GM12872 (cell line): Measurements from ENCODE around the gene SIGLEC10.

Experiments used
- TF ChIP-seq, protein P1 (sequence below): IDR thresholded peaks from 3 replicates; pipeline ENCODE4 v1.5.1; 2011; ENCODE audit warnings: low read depth, mild to moderate bottlenecking, low read length, moderate library complexity; ENCODE audit not compliant: insufficient read depth

Gene SIGLEC10

DNA sequence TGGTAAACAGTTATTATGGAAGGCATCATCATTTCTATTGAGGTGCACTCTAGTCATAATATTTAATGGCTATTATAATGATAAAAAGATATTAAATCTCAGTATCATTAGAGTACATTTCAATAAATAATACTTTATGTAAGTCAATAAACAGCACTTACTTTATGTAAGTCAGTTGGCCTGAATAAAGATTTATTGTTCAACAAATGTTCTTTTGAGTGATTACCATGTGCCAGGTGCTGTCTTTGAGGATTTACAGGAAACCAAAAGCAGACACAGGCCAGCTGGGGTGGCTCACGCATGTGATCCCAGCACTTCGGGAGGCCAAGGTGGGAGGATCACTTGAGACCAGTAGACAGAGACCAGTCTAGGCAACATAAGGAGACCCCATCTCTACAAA lies 40.0 kb downstream of the SIGLEC10 start:
- TF ChIP-seq, protein P1, sequence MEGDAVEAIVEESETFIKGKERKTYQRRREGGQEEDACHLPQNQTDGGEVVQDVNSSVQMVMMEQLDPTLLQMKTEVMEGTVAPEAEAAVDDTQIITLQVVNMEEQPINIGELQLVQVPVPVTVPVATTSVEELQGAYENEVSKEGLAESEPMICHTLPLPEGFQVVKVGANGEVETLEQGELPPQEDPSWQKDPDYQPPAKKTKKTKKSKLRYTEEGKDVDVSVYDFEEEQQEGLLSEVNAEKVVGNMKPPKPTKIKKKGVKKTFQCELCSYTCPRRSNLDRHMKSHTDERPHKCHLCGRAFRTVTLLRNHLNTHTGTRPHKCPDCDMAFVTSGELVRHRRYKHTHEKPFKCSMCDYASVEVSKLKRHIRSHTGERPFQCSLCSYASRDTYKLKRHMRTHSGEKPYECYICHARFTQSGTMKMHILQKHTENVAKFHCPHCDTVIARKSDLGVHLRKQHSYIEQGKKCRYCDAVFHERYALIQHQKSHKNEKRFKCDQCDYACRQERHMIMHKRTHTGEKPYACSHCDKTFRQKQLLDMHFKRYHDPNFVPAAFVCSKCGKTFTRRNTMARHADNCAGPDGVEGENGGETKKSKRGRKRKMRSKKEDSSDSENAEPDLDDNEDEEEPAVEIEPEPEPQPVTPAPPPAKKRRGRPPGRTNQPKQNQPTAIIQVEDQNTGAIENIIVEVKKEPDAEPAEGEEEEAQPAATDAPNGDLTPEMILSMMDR: no peak

DNA sequence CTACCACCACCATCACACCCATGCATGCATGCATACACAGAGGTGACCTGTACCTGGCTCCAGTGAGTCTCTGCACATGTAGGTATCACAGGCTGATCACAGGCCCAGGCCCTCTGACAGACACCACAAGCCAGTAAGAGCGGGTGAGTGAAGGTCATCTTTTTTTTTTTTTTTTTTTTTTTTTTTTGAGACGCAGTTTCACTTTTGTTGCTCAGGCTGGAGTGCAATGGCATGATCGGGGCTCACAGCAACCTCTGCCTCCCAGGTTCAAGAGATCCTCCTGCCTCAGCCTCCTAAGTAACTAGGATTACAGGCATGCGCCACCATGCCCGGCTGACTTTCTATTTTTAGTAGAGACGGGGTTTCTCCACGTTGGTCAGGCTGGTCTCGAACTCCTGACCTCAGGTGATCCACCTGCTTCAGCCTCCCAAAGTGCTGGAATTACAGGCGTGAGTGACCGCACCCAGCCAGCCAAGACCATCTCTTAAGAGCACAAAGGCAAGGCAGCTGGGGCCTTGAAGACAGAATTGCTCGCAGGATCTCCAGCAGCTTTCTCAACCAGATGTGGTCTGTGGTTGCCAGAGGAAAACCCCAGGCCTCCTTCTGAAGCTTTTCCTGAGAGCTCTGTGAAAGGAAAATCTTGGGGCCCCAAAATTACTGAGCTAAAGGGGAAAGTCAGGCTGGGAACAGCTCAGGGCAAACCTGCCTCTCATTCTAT lies 41.8 kb downstream of the SIGLEC10 start:
- TF ChIP-seq, protein P1: no peak

DNA sequence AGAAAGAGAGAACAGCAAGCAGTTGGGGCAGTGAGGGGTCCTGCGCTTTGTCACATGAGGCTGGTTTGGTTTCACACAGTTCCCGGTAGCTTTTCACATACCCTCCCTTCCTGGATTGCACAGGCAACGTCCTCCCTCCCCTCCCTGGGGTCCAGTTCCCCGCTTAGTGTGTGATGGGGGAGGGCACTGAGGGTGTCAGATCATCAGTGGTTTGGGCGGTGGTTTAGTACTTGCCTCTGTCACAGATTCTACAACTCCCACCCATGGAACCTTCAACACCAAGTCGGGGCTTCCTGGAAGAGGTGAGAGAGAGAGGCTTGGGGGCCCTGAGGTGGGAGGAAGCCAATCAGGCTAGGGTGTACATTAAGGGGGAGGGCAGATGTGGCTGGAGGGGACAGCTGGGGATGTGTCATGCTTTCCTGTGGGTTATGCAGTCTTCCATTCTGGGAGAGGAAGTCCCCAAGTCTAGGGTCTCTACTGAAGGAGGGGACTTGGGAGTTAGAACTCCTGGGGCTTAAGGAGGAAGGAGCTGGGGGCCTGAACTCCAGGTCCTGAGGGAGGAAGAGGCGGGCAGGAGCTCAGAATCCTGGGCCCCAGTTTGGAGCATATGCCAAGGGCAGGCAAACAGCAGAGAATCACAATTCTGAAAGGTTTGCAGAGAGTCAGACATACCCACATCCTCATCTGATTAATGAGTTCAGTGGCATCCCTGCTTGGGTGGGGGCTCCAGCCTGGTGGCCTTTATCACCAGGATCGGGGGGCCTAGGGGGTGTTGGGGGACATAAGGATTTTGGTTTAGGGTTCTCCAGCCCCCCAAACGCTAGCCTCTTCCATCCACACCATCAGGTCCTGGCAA lies 44.6 kb downstream of the SIGLEC10 start, which contains the start of gene NKG7:
Gene NKG7 (minus strand): TSS at position 6 of the 856 bp plus-strand sequence. CDS start 119 bp downstream, outside the sequence.
- TF ChIP-seq, protein P1: no peak

DNA sequence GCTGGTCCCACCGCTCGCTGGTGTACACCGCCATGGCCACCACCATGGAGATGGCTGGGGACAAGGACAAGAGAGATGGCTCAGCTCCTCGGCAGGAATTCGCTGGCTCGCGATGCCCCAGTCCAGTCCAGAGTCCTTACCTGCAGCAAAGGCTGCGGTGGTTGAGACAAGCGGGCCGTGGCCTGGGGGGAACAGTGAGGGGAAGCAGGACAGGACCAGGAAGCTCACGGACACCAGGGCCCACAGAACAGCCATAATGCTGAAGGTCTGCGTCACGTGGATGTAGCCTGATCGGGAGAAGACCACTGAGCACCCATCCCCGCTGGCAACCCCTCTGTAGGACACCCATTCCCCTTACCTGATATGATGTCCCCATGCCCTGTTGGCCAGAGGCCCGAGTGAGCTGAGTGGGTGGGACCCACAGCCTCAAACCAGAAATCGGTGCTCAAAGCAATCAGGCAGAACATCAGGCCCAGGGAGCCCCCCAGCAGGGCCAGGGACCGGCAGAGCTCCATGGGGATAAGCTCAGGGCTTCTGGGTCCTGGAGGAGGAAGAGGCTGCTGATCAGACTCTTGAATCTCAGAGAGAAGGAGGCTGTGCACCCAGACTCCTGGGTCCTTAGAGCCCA lies 45.3 kb downstream of the SIGLEC10 start:
- TF ChIP-seq, protein P1: no peak

DNA sequence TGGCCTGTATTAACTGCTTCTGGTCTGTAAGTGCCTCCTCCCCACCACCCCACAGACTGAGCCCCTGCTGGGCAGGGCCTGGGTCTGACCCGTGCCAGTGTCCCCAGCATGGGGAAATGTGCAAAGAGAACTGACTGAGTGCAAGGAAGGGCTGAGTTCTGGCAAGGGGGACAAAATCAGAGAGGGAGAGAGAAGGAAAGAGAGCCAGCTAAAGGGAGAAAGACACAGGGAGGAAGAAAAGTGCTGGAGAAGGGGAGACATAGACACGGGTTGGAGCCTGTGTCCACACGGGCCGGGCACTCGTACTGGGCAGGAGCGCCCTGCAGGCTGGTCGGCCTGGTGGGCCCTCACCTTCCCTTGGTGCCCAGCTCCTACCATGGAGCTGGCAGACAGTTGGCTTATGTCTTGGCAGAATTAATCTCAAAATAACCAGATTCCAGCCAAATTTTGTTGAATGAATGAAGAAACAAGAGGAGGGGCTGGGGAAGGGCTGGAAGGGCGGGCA lies 46.2 kb downstream of the SIGLEC10 start:
- TF ChIP-seq, protein P1: no peak

DNA sequence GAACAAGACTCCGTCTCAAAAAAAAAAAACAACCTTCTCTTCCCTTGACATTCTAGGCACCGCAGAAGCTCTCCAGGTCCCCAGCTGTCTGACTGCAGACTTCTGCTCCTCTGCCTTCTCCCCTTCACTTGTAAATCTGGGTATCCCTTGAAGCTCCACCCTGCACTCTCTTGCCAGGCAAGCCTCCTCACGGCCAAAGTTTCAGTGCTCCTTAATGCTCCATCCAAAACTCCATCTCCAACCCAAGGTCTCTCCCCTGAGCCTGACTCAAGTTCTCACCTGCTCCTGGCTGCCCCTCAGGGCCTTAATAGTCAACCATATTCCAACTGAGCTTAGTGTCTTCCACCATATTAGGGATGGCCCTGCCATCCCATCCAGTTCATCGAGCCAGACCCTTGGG lies 47.2 kb downstream of the SIGLEC10 start:
- TF ChIP-seq, protein P1: no peak
